Measurements from ENCODE around the gene ZDBF2. TPM values are rescaled to one million over a fixed set of nuclear protein-coding genes. Genes with fewer than 3 reads are reported as not detected.
A peak's percentile ranks its signal among the peaks of the same experiment; 100 is the strongest.

ZDBF2 gene
- total RNA-seq, 1 experiment from 2014 or later = 31.8 TPM

GRCh38 chr2:206229642-206230041, 44.8 kb upstream of the ZDBF2 start:
- peak overlapping the region in 1 of 3 experiments; percentile 50; a peak in 2 of 7 replicates for H3K27ac Mint-ChIP-seq
- TF ChIP-seq, protein P1, sequence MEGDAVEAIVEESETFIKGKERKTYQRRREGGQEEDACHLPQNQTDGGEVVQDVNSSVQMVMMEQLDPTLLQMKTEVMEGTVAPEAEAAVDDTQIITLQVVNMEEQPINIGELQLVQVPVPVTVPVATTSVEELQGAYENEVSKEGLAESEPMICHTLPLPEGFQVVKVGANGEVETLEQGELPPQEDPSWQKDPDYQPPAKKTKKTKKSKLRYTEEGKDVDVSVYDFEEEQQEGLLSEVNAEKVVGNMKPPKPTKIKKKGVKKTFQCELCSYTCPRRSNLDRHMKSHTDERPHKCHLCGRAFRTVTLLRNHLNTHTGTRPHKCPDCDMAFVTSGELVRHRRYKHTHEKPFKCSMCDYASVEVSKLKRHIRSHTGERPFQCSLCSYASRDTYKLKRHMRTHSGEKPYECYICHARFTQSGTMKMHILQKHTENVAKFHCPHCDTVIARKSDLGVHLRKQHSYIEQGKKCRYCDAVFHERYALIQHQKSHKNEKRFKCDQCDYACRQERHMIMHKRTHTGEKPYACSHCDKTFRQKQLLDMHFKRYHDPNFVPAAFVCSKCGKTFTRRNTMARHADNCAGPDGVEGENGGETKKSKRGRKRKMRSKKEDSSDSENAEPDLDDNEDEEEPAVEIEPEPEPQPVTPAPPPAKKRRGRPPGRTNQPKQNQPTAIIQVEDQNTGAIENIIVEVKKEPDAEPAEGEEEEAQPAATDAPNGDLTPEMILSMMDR (conservative IDR thresholded peaks at IDR 0.05) = no peak

More at GRCh38 chr2:206229642-206230041, 44.8 kb upstream of the ZDBF2 start:
- Histone ChIP-seq H2AK5ac (ENCODE audit: insufficient read length, low read length) (no peak overlapping the region), H3K4ac (ENCODE audit: low read depth, low read length) (no peak overlapping the region), H3K9me3 (ENCODE audit: control insufficient read depth, low read depth, low read length) (no peaks in the 10 kb centered on the region), H2BK20ac (ENCODE audit: low read depth, low read length, poor library complexity, severe bottlenecking) (no peak overlapping the region), H3K9ac (ENCODE audit: extremely low read depth, insufficient read length, low read length) (no peak overlapping the region), H2BK12ac (ENCODE audit: insufficient read length, low read depth, low read length) (no peak overlapping the region), H3K27ac (ENCODE audit: insufficient read length, low read depth, low read length) (no peak overlapping the region), H4K8ac (replicated peaks; ENCODE audit: insufficient read length, low read depth, low read length) (no peak overlapping the region), H3K4me1 (ENCODE audit: insufficient read depth, low read length) (peaks cover 4% of the 10 kb centered on the region), H2BK15ac (ENCODE audit: low read depth, low read length) (no peak overlapping the region), H3K56ac (ENCODE audit: insufficient read length, low read depth, low read length) (no peak overlapping the region), H3K14ac (ENCODE audit: insufficient read depth, low read length) (no peak overlapping the region), H3K27me3 (ENCODE audit: insufficient read depth, low read length) (no peaks in the 10 kb centered on the region), H2BK120ac (ENCODE audit: low read depth, low read length, poor library complexity, severe bottlenecking) (no peak overlapping the region), H3K79me2 (ENCODE audit: insufficient read depth, low read length) (no peaks in the 10 kb centered on the region), H3K23ac (ENCODE audit: insufficient read length, low read depth, low read length) (no peak overlapping the region), H3K79me1 (ENCODE audit: insufficient read depth, low read depth, low read length, poor library complexity, severe bottlenecking) (no peaks in the 10 kb centered on the region), H3K23me2 (ENCODE audit: insufficient read length, low read depth, low read length, poor library complexity, severe bottlenecking) (no peaks in the 10 kb centered on the region), H3T11ph (ENCODE audit: low read length) (no peak overlapping the region), H3K4me2 (ENCODE audit: insufficient read depth, insufficient read length, low read length) (no peak overlapping the region), H2BK5ac (ENCODE audit: insufficient read length, low read length) (no peak overlapping the region), H3K18ac (ENCODE audit: insufficient read length, low read depth, low read length) (no peak overlapping the region), H4K91ac (ENCODE audit: insufficient read length, low read depth, low read length) (no peak overlapping the region), H2AFZ (ENCODE audit: low read length) (no peak overlapping the region), H4K5ac (ENCODE audit: insufficient read length, low read depth, low read length) (no peak overlapping the region), H4K20me1 (ENCODE audit: control insufficient read depth, insufficient read depth, insufficient read length) (no peaks in the 10 kb centered on the region)
- no peaks in the 10 kb centered on the region; a peak in 1 of 5 replicates for H3K9me3 Mint-ChIP-seq
- no peaks in the 10 kb centered on the region for H3K27me3 Mint-ChIP-seq (ENCODE audit: low read depth)
- DNase-seq = no peak
- peaks cover 0 to 4% (median 0%) of the 10 kb centered on the region in 3 experiments; a peak in 2 of 7 replicates for H3K36me3 Mint-ChIP-seq (ENCODE audit: insufficient read depth in 1 of 3, low read depth in 3 of 3)
- H3K4me1 Mint-ChIP-seq = peaks cover 34 to 37% of the 10 kb centered on the region in 2 experiments
- no peak overlapping the region; a peak in 1 of 5 replicates for H3K4me3 Mint-ChIP-seq

Measured in H9 (cell line).